BJ (cell line): ENCODE results near the gene CREB1. TPM values are rescaled to one million over a fixed set of nuclear protein-coding genes. Genes with fewer than 3 reads are reported as not detected.

ENCODE experiments used
- CTCF ChIA-PET: fragments of 350-600 bp; formaldehyde crosslinking; extraction: SDS; loops from one replicate; lab custom pipeline; 2021; ENCODE audit warnings: antibody characterized with exemption, inconsistent platforms; lab: Yijun Ruan, JAX
- POLR2A ChIA-PET: fragments of 300-600 bp; sonication (Branson Sonifier 250); formaldehyde crosslinking; extraction: SDS; loops from one replicate; lab custom pipeline; 2021; ENCODE audit warnings: antibody characterized with exemption; lab: Charles Lee
- DNase-seq: peaks from one replicate; pipeline ENCODE4 v3.0.0-alpha.2; 2011; ENCODE audit warnings: low read depth
- H3K27me3 ChIP-seq: 2 replicates; pipeline ENCODE4 v1.6.0; 2011; ENCODE audit warnings: low read length; ENCODE audit not compliant: control insufficient read depth, insufficient read depth
- H3K36me3 ChIP-seq: 2 replicates; pipeline ENCODE4 v1.5.1; 2011; ENCODE audit warnings: low read length; ENCODE audit not compliant: control insufficient read depth, insufficient read depth
- H3K4me3 ChIP-seq: 2 replicates; pipeline ENCODE4 v1.5.1; 2011; ENCODE audit warnings: low read depth, mild to moderate bottlenecking, control low read depth, low read length
- CTCF ChIP-seq: IDR thresholded peaks from 2 replicates; pipeline ENCODE4 v1.5.1; 2011; ENCODE audit warnings: low read depth, mild to moderate bottlenecking, control low read depth, inconsistent platforms, low read length, moderate library complexity; ENCODE audit not compliant: insufficient read depth
- polyA minus RNA-seq: library from RNA; depleted of rRNA, polyadenylated mRNA; stranded (reverse); fragments of >200 nt; gene quantifications from 2 replicates; pipeline ENCODE4 v1.2.3, GENCODE V29; 2011; rRNA and poly(A)+ RNA removed
- polyA plus RNA-seq: library from polyadenylated mRNA; depleted of rRNA; stranded (reverse); fragments of >200 nt; gene quantifications from 2 replicates; pipeline ENCODE4 v1.2.3, GENCODE V29; 2011; rRNA removed

The CREB1 gene
- 37.4 and 44.4 TPM in 2 replicates for polyA plus RNA-seq
- polyA minus RNA-seq, result 81.1 and 119 TPM in 2 replicates

GRCh38 chr2:207529330-207530159 is at the start of gene CREB1:
Gene CREB1 (plus strand): TSS chr2:207529962. CDS start chr2:207555636, 25,674 bp downstream.
- H3K4me3 ChIP-seq, result peak within 1 kb of the TSS; percentile 91
- TF ChIP-seq CTCF, result no peak; the same call in 1 of the 2 replicates
- peak; percentile 91 for DNase-seq
- ChIA-PET CTCF (interaction anchor here (0.6 to 1.8 kb wide), 7 partner anchors 10 to 205 kb away, joined by 3 to 8 read pairs (median 3); no protein-coding TSS in a partner anchor), POLR2A (interaction anchor here (0.6 to 1.2 kb wide), 4 partner anchors 30 to 182 kb away, joined by 3 to 12 read pairs (median 6); partner anchors contain the start of gene CCNYL1)
- H3K36me3 ChIP-seq, result no peaks in the 10 kb centered on the region
- H3K27me3 ChIP-seq, result no peaks in the 10 kb centered on the region

DNA sequence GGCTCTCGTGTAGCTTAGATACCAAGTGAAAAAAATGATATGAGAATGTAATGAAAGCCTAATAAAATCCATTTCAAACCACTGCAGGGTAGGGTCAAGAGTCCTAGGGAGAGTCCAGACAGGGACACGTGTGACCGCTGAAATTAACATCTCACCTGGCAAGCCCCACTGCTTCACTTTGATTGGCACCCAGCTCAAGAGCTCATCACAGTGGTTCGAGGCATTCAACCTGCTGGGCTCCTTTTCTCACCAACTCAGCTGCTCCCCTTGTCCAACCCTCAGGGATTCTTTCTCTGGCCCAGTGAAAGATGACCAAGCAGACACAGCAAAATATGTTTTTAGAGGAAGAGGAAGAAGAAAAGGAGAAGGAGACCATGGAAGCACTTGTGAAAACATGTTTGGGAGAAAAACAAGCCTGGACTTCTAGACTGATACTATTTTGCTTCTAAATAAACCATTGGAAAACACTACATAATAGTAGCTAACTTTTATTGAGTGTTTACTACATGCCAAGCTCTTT is 49.2 kb upstream of the CREB1 start:
- no peak for DNase-seq
- CTCF ChIA-PET, result interaction anchor here (0.5 to 1.2 kb wide), 3 partner anchors 49 to 775 kb away, joined by 3 to 6 read pairs (median 3); partner anchors contain the start of genes CREB1 and IDH1
- TF ChIP-seq CTCF, result no peak
- H3K4me3 ChIP-seq, result no peak overlapping the region
- no peaks in the 10 kb centered on the region for H3K36me3 ChIP-seq
- no peaks in the 10 kb centered on the region for H3K27me3 ChIP-seq
- POLR2A ChIA-PET, result interaction anchor here (0.6 kb wide), 1 partner anchor 315 kb away, joined by 3 read pairs; the partner anchor contains the start of gene KLF7

GRCh38 chr2:207481924-207482323 is 47.8 kb upstream of the CREB1 start:
- no peaks in the 10 kb centered on the region for H3K36me3 ChIP-seq
- H3K27me3 ChIP-seq, result no peaks in the 10 kb centered on the region
- no peak for TF ChIP-seq CTCF
- no peak overlapping the region for H3K4me3 ChIP-seq
- no peak for DNase-seq
- POLR2A ChIA-PET, result no interaction called here
- CTCF ChIA-PET, result no interaction called here

GRCh38 chr2:207482630-207483029 is 47.1 kb upstream of the CREB1 start:
- Histone ChIP-seq H3K4me3 (no peak overlapping the region), H3K36me3 (no peaks in the 10 kb centered on the region), H3K27me3 (no peaks in the 10 kb centered on the region)
- CTCF ChIA-PET, result no interaction called here
- no peak for DNase-seq
- POLR2A ChIA-PET, result no interaction called here
- no peak for TF ChIP-seq CTCF

GRCh38 chr2:207483066-207483465 is 46.7 kb upstream of the CREB1 start:
- Histone ChIP-seq H3K36me3 (no peaks in the 10 kb centered on the region), H3K4me3 (no peak overlapping the region), H3K27me3 (no peaks in the 10 kb centered on the region)
- DNase-seq, result no peak
- ChIA-PET POLR2A (no interaction called here), CTCF (no interaction called here)
- no peak for TF ChIP-seq CTCF
